Cardiac septum (tissue), 1 donor: ENCODE data around the gene GRIP1. TPM values are rescaled to one million over a fixed set of nuclear protein-coding genes. Genes with fewer than 3 reads are reported as not detected.
"Not testable (repeated sequence)": the region's sequence is repeated elsewhere in the genome, so short reads cannot be mapped to it uniquely, and the experiment has no call there.

Experiments
- DNase-seq: peaks from one replicate; pipeline ENCODE4 v3.0.0-alpha.2; 2020; ENCODE audit warnings: low spot score
- intact Hi-C: fragments of 100-400 bp; cut with DNase I; formaldehyde crosslinking; loops from one replicate; pipeline ENCODE4 v1.14.0; 2022
- total RNA-seq: library from RNA; stranded (reverse); fragmentation: NEBNext Ultra II Directional; extraction: Animal tissue kit (Norgen Biotek cat#: 25700); gene quantifications from one replicate; pipeline ENCODE4 v1.2.1, GENCODE V29; 2021
- donor health status: DM: no; HTN: no; CAD: no.

The GRIP1 gene
- total RNA-seq, 1 donor from 2014 or later = 0.81 TPM

DNA sequence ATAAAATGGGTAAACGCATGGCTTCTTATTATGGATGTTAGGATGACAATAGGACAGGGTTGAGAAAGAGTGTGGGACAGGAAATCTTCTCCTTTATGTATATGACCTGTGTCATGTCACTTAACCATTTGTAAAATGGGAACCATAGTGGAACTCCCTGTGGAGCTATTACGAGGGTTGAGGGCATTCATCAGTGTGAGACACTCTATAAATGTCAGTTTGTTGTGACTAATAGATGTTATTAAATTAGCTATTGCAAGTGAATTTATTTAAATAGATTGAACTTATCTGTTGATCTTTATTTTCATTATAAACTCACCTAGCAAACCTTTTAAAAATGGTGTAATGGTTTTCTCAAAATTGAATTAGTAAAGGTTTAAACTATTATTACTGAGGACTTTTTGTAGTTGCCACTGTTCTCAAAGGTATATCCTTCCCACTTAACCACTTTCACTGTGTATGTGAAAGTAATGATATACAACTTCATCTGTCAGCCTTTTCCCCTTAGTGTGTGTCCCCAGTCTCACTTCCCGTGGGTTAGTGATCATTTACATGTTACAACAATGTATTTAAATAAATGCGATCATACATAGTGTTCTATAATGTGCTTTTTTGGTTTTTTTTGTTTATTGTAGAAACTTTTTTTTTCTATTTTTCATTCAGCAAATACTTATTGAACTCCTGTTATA lies 359.5 kb downstream of the GRIP1 start:
- intact Hi-C loops = no loop called here
- no peak for DNase-seq

DNA sequence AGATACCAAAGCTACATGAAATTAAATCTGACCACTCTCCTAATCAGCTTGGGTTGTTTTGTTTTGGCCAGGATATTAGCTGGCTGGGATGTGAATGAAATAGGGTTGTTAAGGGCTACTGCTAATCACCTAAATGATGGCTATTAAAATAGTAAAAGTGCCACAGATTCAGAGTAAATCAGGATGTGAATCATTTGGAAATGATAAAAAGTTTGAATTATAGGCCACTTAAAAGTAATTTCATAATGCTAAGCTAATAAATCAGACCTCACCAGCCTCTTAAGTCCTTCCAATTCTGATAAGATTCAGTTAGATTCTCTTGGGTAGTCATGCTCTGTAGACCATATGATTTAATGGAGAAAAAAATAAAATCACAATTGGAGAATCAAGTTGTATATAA lies 364.6 kb downstream of the GRIP1 start:
- no peak for DNase-seq
- intact Hi-C loops = no loop called here

DNA sequence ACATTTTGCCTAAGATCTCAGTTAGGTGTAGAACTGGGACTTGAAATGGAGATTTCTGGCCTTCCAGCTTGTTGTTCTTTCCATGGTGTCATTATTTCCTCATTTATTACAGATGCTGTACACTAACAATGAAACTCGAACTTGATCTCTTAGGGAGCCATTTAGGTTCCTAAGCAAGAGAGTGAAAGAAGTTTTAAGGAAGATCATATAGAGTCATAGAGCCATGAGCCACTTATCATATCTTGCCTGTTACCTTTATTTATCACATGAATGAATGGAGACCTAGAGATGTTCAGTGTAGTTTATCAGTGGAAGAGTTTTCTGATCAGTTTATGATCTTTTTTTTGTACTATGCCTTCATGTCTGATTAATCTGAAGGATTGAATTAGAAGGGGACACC lies 366.7 kb downstream of the GRIP1 start:
- DNase-seq = no peak
- intact Hi-C loops = no loop called here

DNA sequence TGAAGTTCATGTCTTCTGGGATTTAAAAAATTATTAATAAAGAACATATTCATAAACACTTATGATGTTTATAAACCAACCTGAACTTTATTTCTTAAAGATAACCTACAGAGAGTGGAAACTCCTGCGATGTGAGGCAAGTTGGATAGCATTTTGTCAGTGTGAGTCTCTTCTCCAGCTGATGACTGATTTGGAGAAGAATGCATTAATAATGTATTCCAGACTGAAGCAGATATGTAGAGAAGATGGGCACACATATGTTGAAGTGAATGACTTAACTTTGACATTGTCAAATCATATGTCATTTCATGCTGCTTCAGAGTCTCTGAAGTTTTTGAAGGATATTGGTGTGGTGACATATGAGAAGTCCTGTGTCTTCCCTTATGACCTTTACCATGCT lies 369.3 kb downstream of the GRIP1 start:
- intact Hi-C loops = loop anchor here (10.0 kb wide), 1 partner anchor 165 kb away; no protein-coding TSS in a partner anchor
- DNase-seq = no peak

DNA sequence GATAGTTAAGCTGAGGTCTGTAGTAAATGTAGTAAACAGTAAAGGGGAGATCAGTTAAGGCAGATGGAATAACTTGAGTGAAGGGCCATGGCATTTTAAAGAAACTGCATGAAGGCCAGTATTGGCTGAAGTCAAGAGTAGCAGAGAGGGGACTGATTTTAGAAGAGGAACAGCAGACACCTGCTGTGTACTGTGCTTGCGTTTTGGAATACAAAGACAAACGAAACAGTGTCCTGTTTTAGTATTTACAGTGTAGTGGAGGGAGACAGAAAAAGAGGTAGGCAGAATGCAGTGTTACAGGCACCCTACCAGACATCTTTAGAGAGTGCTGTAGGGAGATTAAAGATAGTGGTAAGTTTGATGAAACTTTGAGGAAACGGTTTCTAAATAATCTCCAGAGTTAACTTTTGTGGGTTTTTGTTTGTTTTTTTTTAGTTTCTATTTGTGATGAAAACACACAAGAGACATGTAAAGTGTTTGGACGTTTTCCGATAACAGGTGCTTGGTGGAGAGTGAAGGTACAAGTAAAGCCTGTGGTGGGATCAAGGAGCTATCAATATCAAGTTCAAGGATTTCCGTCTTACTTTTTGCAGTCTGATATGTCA lies 374.5 kb downstream of the GRIP1 start:
- DNase-seq = no peak
- intact Hi-C loops = loop anchor here (10.0 kb wide), 1 partner anchor 160 kb away; no protein-coding TSS in a partner anchor

DNA sequence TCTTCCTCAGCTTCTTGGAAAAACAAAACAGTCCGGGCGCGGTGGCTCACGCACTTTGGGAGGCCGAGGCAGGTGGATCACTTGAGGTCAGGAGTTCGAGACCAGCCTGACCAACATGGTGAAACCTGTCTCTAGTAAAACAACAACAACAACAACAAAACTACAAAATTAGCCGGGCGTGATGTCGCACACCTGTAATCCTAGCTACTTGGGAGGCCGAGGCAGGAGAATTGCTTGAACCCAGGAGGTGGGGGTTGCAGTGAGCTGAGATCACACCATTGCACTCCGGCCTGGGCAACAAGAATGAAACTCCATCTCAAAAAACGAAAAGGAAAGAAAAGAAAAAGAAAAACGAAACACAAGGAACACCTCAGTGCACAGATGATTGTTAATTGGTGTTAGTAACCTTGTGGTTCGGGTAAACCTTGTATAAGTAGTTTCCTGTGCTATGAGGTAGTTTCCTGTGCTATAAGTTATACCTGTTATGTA lies 375.5 kb downstream of the GRIP1 start:
- not testable (repeated sequence) for DNase-seq
- intact Hi-C loops = loop anchor here (10.0 kb wide), 1 partner anchor 159 kb away; no protein-coding TSS in a partner anchor

DNA sequence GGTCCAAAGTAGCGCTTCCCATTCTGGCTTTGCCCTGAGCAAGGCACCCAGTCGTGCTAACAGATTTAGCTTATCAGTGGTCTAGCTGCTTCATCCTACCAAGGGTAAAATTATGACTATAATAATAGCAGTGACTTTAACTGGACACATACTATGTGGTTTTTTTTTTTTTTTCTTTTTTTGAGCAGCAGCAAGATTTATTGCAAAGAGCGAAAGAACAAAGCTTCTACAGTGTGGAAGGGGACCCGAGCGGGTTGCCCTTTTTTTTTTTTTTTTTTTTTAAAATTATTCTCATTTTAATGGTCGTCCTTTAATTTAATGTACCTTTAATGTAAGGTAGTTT lies 376.1 kb downstream of the GRIP1 start:
- intact Hi-C loops = loop anchor here (10.0 kb wide), 1 partner anchor 158 kb away; no protein-coding TSS in a partner anchor
- no peak for DNase-seq

DNA sequence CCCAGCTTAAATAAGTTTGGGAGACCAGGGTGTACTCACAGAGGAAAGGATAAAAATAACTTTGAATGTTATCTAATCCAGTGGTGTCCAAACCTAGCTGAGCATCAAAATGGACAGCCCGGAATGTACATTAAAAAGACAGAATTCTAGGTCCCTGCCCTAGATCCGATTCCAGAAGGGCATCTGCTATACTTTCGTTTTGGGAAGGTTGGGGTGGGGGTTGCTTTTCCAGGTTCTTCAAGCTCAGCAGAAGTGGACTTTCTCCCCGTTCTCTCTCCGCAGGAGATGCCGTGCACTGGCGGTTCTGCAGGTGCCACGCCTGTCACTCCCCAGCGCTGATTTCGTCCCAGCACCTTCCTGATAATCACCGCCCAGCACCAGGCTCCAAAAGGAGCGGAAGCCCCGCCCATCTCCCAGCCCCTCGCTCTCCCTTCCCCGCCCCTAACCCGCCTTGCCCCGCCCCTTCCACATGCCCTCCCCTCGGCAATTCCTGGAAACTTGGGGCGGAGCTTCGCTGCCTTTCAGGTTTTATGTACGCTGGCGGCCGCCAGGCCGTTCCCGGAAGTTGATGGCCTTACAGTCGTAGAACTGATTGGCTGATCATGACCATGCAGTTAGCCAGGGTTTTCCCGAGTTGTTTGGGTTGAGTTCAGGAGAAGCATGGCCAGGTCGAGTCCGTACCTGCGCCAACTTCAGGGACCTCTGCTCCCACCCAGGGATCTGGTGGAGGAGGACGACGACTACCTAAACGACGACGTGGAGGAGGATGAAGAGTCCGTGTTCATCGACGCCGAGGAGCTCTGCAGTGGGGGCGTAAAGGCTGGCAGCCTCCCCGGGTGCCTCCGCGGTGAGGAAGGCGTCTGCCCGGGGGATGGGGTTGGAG lies 376.7 kb downstream of the GRIP1 start, which contains the start of gene HELB:
Gene HELB, plus strand, starts transcription at position 550 of the 883 bp plus-strand sequence. Its CDS starts 111 bp downstream, at position 661.
- peak; percentile 99 for DNase-seq
- intact Hi-C loops = loop anchor here (10.0 kb wide), 1 partner anchor 157 kb away; no protein-coding TSS in a partner anchor

DNA sequence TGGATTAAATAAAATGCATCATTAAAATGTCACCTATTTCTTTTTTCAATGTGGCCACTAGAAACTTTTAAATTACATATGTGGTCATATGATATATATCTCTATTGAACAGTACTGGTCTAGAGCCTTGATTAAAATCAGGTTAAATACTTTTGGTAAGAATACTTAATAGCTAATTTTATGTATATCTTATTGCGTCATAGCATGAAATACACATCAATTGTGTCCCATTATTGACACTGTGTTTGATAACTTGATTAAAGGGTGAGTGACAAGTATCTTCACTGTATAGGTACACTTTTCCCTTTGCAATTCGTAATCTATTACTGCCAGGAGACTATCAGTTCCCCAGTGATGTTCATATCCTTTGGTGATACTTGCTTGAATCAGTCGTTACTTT lies 381.0 kb downstream of the GRIP1 start:
- intact Hi-C loops = no loop called here

More for the DNA sequence above, 381.0 kb downstream of the GRIP1 start:
- no peak for DNase-seq
